ENCODE measurements around the gene CMTM6. TPM values are rescaled to one million over a fixed set of nuclear protein-coding genes. Genes with fewer than 3 reads are reported as not detected.

Gene CMTM6
- total and polyA plus RNA-seq, 10 of the 15 experiments (the other 5 are each of a cell fraction or from before 2014, with no cell fraction given): 27.1 to 97.3 (median 61.4) TPM

DNA sequence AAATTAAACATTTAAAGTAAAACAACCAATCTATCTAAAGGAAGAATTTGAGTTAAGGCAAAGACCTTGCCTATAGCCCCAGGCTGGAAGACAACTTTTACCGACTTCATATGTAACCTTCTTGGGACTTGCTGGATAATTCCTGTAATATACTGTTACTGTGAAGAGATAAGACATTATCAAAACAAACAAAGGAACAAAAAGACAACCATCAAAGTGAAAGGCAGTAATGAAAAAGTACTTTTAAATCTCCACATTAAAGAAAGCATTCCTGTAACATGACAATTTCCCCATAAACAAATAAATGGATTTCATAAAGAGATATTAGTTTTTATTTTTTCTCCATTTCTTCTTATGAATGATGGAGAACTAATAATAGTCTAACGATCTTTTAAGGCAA lies 2.4 kb downstream of the CMTM6 start:
- H3K36me3 ChIP-seq (ENCODE audit: control insufficient read depth in 2 of 2, insufficient read depth in 2 of 2, low read length in 1 of 2): no peaks in the 10 kb centered on the region
- no peak overlapping the region for H3K9ac ChIP-seq (ENCODE audit: control insufficient read depth, insufficient read depth, low read length)
- FAIRE-seq (no peak), DNase-seq (ENCODE audit: low read depth, low spot score) (no peak), ATAC-seq (no peak)
- H3K9me3 ChIP-seq (replicated peaks; ENCODE audit: control insufficient read depth, insufficient read depth, low read length): no peaks in the 10 kb centered on the region
- H3K4me2 ChIP-seq (ENCODE audit: control insufficient read depth, insufficient read depth): peak overlapping the region; percentile 97; the same call in 1 of the 2 replicates
- 52% methylated on average over 2 of the region's 2 CpGs for WGBS (ENCODE audit: insufficient coverage, insufficient replicate concordance, low lambda C conversion rate, missing lambda C conversion rate)
- intact Hi-C loops (cut with micrococcal nuclease; ENCODE audit: unreplicated experiment) (loop anchor here (5.0 kb wide), 1 partner anchor 78 kb away; no protein-coding TSS in a partner anchor), in situ Hi-C loops (cut with MboI) (loop anchor here (10.0 kb wide), 2 partner anchors 435 to 585 kb away; no protein-coding TSS in a partner anchor)
- no peaks in the 10 kb centered on the region for H4K20me1 ChIP-seq (ENCODE audit: control insufficient read depth, insufficient read depth)
- peak overlapping the region; percentile 88; the same call in 1 of the 2 replicates for H3K4me3 ChIP-seq
- ChIA-PET SMC1A (ENCODE audit: uncharacterized antibody, unreplicated experiment) (interaction anchor here (1.1 to 6.0 kb wide), 7 partner anchors 10 to 204 kb away, joined by 3 to 61 read pairs (median 5); no protein-coding TSS in a partner anchor), RAD21 (ENCODE audit: unreplicated experiment) (interaction anchor here (0.7 to 3.3 kb wide), 4 partner anchors 31 to 185 kb away, joined by 4 to 27 read pairs (median 4); partner anchors contain the start of gene CNOT10), POLR2A (no interaction called here), CTCF (interaction anchor here (1.1 to 4.7 kb wide), 4 partner anchors 10 to 109 kb away, joined by 4 to 41 read pairs (median 5); partner anchors contain the start of gene CMTM7)
- peaks cover 18% of the 10 kb centered on the region for H3K79me2 ChIP-seq (ENCODE audit: control insufficient read depth, insufficient read depth, low read length)
- TF ChIP-seq FOXK2 (IDR thresholded peaks at IDR 0.05) (no peak), FOS (IDR thresholded peaks at IDR 0.05; ENCODE audit: borderline replicate concordance, extremely low read depth, insufficient read length) (no peak)
- H2AFZ ChIP-seq (ENCODE audit: control insufficient read depth, low read depth, low read length): no peak overlapping the region
- no TSS peak for BruUV-seq (replicated peaks)
- peaks cover 5% of the 10 kb centered on the region for H3K4me1 ChIP-seq (ENCODE audit: control insufficient read depth, insufficient read depth, low read length)
- H3K27ac ChIP-seq (ENCODE audit: control insufficient read depth, insufficient read depth): no peak overlapping the region
- H3K27me3 ChIP-seq (replicated peaks in 1 of 2; ENCODE audit: control insufficient read depth in 2 of 2, insufficient read depth in 2 of 2, low read length in 1 of 2): no peaks in the 10 kb centered on the region

DNA sequence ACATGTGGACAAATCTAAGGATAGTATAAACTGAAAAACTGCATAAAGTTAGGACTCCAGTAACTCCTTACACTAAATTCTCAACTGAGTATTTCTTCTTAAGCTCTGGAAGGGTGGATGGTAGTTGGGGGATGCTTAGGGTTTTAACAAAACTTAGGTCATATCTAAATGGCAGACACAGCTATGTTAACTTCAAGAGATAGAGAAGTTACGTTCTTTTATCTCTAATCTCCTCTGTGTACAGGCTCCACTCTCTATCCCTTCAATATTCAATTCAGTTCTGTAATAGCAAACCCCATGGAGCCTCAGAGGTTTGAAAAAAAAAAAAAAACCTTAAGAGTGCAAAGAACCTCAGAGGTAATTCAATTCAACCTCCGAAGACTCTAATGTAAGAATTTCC lies 3.1 kb downstream of the CMTM6 start:
- H3K9ac ChIP-seq (ENCODE audit: control insufficient read depth, insufficient read depth, low read length): no peak overlapping the region
- TF ChIP-seq EED (IDR thresholded peaks at IDR 0.05; ENCODE audit: low read depth) (no peak), ZSCAN29 (IDR thresholded peaks at IDR 0.05) (no peak), BMI1 (IDR thresholded peaks at IDR 0.05; ENCODE audit: borderline replicate concordance) (no peak), MEF2A (IDR thresholded peaks at IDR 0.05; ENCODE audit: insufficient read depth, low read depth, low read length) (no peak), DPF2 (IDR thresholded peaks at IDR 0.05) (no peak), CREB1 (IDR thresholded peaks at IDR 0.05; ENCODE audit: low read depth) (no peak), NFYA (IDR thresholded peaks at IDR 0.05; ENCODE audit: borderline replicate concordance, low read depth, low read length) (no peak), ATF7 (IDR thresholded peaks at IDR 0.05; ENCODE audit: low read depth) (no peak), FOS (IDR thresholded peaks at IDR 0.05; ENCODE audit: borderline replicate concordance, extremely low read depth, insufficient read length) (no peak), POLR2A (IDR thresholded peaks at IDR 0.05; ENCODE audit: low read depth, low read length) (no peak), PML (IDR thresholded peaks at IDR 0.05; ENCODE audit: low read length) (no peak)
- TF ChIP-seq, protein P1, sequence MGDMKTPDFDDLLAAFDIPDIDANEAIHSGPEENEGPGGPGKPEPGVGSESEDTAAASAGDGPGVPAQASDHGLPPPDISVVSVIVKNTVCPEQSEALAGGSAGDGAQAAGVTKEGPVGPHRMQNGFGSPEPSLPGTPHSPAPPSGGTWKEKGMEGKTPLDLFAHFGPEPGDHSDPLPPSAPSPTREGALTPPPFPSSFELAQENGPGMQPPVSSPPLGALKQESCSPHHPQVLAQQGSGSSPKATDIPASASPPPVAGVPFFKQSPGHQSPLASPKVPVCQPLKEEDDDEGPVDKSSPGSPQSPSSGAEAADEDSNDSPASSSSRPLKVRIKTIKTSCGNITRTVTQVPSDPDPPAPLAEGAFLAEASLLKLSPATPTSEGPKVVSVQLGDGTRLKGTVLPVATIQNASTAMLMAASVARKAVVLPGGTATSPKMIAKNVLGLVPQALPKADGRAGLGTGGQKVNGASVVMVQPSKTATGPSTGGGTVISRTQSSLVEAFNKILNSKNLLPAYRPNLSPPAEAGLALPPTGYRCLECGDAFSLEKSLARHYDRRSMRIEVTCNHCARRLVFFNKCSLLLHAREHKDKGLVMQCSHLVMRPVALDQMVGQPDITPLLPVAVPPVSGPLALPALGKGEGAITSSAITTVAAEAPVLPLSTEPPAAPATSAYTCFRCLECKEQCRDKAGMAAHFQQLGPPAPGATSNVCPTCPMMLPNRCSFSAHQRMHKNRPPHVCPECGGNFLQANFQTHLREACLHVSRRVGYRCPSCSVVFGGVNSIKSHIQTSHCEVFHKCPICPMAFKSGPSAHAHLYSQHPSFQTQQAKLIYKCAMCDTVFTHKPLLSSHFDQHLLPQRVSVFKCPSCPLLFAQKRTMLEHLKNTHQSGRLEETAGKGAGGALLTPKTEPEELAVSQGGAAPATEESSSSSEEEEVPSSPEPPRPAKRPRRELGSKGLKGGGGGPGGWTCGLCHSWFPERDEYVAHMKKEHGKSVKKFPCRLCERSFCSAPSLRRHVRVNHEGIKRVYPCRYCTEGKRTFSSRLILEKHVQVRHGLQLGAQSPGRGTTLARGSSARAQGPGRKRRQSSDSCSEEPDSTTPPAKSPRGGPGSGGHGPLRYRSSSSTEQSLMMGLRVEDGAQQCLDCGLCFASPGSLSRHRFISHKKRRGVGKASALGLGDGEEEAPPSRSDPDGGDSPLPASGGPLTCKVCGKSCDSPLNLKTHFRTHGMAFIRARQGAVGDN (IDR thresholded peaks at IDR 0.05): no peak

More for the DNA sequence above, 3.1 kb downstream of the CMTM6 start:
- Histone ChIP-seq H2AFZ (ENCODE audit: control insufficient read depth, low read depth, low read length) (no peak overlapping the region), H3K36me3 (ENCODE audit: control insufficient read depth in 2 of 2, insufficient read depth in 2 of 2, low read length in 1 of 2) (no peaks in the 10 kb centered on the region), H3K4me2 (ENCODE audit: control insufficient read depth, insufficient read depth) (no peak overlapping the region), H3K79me2 (ENCODE audit: control insufficient read depth, insufficient read depth, low read length) (peaks cover 20% of the 10 kb centered on the region), H3K4me3 (no peak overlapping the region), H3K4me1 (ENCODE audit: control insufficient read depth, insufficient read depth, low read length) (peaks cover 12% of the 10 kb centered on the region), H4K20me1 (ENCODE audit: control insufficient read depth, insufficient read depth) (no peaks in the 10 kb centered on the region), H3K27ac (ENCODE audit: control insufficient read depth, insufficient read depth) (no peak overlapping the region), H3K9me3 (replicated peaks; ENCODE audit: control insufficient read depth, insufficient read depth, low read length) (no peaks in the 10 kb centered on the region), H3K27me3 (replicated peaks in 1 of 2; ENCODE audit: control insufficient read depth in 2 of 2, insufficient read depth in 2 of 2, low read length in 1 of 2) (no peaks in the 10 kb centered on the region)
- no TSS peak for BruUV-seq (replicated peaks)
- FAIRE-seq (no peak), ATAC-seq (no peak), DNase-seq (ENCODE audit: low read depth, low spot score) (no peak)
- ChIA-PET POLR2A (interaction anchor here (0.9 kb wide), 1 partner anchor 61 kb away, joined by 3 read pairs; no protein-coding TSS in a partner anchor), CTCF (interaction anchor here (2.0 to 4.7 kb wide), 2 partner anchors 8 to 31 kb away, joined by 7 to 41 read pairs; no protein-coding TSS in a partner anchor), SMC1A (ENCODE audit: uncharacterized antibody, unreplicated experiment) (interaction anchor here (0.9 to 6.0 kb wide), 8 partner anchors 9 to 203 kb away, joined by 3 to 61 read pairs (median 6); no protein-coding TSS in a partner anchor), RAD21 (ENCODE audit: unreplicated experiment) (interaction anchor here (1.3 to 3.3 kb wide), 5 partner anchors 11 to 128 kb away, joined by 4 to 27 read pairs (median 5); no protein-coding TSS in a partner anchor)
- intact Hi-C loops (cut with micrococcal nuclease; ENCODE audit: unreplicated experiment) (no loop called here), in situ Hi-C loops (cut with MboI) (no loop called here)
- 93% methylated on average over 2 of the region's 2 CpGs for WGBS (ENCODE audit: insufficient coverage, insufficient replicate concordance, low lambda C conversion rate, missing lambda C conversion rate)

All from GM12878 (cell line).